IMR-90 (cell line): ENCODE results near the gene MARS2. TPM values are rescaled to one million over a fixed set of nuclear protein-coding genes. Genes with fewer than 3 reads are reported as not detected.

Experiments used
- BHLHE40 ChIP-seq: fragments of 150-350 bp; IDR thresholded peaks from 2 replicates; pipeline ENCODE4 v1.6.1; 2016; ENCODE audit warnings: mild to moderate bottlenecking, low read depth, low read length
- CEBPB ChIP-seq: IDR thresholded peaks from 2 replicates; pipeline ENCODE4 v1.6.1; 2012; ENCODE audit warnings: low read depth, low read length, improper control_type of control experiment
- FOS ChIP-seq: fragments of 150-350 bp; IDR thresholded peaks from 2 replicates; pipeline ENCODE4 v1.6.1; 2016; ENCODE audit warnings: low read depth, low read length
- MAFK ChIP-seq: IDR thresholded peaks from 2 replicates; pipeline ENCODE4 v1.6.1; 2012; ENCODE audit warnings: low read depth, low read length, improper control_type of control experiment
- MAZ ChIP-seq: IDR thresholded peaks from 2 replicates; pipeline ENCODE4 v1.6.1; 2012; ENCODE audit warnings: low read depth, mild to moderate bottlenecking, low read length, improper control_type of control experiment, moderate library complexity, borderline replicate concordance
- RCOR1 ChIP-seq: IDR thresholded peaks from 2 replicates; pipeline ENCODE4 v1.6.1; 2012; ENCODE audit warnings: mild to moderate bottlenecking, low read length, improper control_type of control experiment; ENCODE audit not compliant: insufficient replicate concordance
- polyA plus RNA-seq, 3 experiments: library from polyadenylated mRNA; depleted of rRNA; stranded (reverse); fragments of >200 nt; gene quantifications; 2 replicates each; pipeline ENCODE4 v1.2.3, GENCODE V29; 2012; ENCODE audit warnings: low replicate concordance in 1 of 3
- total RNA-seq: library from RNA; depleted of rRNA; stranded (reverse); fragments of >200 nt; gene quantifications from 2 replicates; pipeline ENCODE4 v1.2.3, GENCODE V29; 2012
- TF ChIP-seq, protein P1 (sequence below): conservative IDR thresholded peaks from 2 replicates; pipeline ENCODE4 v1.5.1; 2012; ENCODE audit warnings: mild to moderate bottlenecking, low read depth, low read length, improper control_type of control experiment

The MARS2 gene
- total and polyA plus RNA-seq, 2 of the 4 experiments (the other 2 are of a cell fraction), result 3.4 to 3.8 TPM

DNA sequence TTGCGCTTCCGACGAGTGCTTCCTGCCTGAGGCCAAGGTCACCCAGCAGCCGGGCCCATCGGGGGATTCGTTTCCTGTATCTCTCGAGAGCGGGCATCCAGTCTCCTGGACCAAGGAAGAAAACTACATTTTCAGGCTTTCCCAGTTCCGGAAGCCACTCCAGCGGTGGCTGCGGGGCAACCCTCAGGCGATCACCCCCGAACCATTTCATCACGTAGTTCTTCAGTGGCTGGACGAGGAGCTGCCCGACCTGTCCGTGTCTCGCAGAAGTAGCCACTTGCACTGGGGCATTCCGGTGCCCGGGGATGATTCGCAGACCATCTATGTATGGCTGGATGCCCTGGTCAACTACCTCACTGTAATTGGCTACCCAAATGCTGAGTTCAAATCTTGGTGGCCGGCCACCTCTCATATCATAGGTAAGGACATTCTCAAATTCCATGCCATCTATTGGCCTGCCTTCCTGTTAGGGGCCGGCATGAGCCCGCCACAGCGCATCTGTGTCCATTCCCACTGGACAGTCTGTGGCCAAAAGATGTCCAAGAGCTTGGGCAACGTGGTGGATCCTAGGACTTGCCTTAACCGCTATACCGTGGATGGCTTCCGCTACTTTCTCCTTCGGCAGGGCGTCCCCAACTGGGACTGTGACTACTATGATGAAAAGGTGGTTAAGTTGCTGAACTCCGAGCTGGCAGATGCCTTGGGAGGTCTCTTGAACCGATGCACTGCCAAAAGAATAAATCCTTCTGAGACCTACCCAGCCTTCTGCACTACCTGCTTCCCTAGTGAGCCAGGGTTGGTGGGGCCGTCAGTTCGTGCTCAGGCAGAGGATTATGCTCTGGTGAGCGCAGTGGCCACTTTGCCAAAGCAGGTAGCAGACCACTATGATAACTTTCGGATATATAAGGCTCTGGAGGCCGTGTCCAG is 1.0 kb downstream of the MARS2 start (continued):
- TF ChIP-seq, protein P1, sequence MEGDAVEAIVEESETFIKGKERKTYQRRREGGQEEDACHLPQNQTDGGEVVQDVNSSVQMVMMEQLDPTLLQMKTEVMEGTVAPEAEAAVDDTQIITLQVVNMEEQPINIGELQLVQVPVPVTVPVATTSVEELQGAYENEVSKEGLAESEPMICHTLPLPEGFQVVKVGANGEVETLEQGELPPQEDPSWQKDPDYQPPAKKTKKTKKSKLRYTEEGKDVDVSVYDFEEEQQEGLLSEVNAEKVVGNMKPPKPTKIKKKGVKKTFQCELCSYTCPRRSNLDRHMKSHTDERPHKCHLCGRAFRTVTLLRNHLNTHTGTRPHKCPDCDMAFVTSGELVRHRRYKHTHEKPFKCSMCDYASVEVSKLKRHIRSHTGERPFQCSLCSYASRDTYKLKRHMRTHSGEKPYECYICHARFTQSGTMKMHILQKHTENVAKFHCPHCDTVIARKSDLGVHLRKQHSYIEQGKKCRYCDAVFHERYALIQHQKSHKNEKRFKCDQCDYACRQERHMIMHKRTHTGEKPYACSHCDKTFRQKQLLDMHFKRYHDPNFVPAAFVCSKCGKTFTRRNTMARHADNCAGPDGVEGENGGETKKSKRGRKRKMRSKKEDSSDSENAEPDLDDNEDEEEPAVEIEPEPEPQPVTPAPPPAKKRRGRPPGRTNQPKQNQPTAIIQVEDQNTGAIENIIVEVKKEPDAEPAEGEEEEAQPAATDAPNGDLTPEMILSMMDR, result no peak
- TF ChIP-seq RCOR1 (no peak), MAFK (no peak), MAZ (no peak), CEBPB (no peak), BHLHE40 (no peak), FOS (no peak)
